GM19397 (cell line): ENCODE measurements around the gene TMEM69.
"Not testable (repeated sequence)": the region's sequence is repeated elsewhere in the genome, so short reads cannot be mapped to it uniquely, and the experiment has no call there.

ENCODE experiments used
- ATAC-seq: cut with Tn5 transposase; IDR thresholded peaks from one replicate; pipeline ENCODE4 v1.9.1; 2021; ENCODE audit warnings: mild to moderate bottlenecking, moderate library complexity; ENCODE audit not compliant: unreplicated experiment

The TMEM69 gene

DNA sequence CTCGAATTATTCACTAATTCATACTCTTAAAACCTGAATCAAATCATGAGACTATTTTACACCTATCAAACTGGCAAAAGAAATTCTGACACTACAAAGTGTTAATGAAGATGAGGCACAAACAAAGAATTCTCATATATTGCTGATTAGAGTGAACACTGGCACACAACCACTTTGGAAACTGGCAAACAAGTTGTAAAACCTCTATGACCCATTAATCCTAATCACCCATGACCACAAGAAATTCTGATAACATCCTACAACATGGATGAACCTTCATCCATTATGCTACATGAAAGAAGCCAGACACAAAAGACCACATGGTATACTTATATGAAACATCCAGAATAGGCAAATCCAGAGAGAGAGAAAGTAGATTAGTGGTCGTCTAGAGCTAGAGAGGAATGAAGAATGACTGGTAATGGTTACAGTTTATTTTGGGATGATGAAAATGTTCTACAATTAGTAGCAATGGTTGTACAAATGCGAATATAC, 10.2 kb upstream of the TMEM69 start:
- no peak for ATAC-seq

- no peak for ATAC-seq
Measured at GRCh38 chr1:45678489-45678888, 9.5 kb upstream of the TMEM69 start.

DNA sequence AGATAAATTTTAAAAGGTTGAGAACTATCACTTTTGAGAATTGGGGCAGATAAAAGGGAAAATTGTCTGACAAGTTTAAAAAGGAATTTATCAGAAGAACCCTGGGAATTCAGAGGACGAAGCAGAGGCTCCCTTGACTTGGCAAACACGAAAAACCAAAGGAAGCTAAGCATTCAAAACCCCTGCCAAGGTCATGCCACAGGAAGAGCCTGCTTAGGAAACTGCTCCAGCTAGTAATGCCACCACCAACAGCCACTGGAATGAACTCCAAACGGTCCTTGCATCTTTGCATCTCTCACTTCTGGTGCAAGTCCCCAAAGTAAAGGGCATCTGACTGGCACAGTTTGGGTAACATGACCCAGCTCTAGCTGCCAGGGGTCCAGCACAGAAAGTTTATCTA, 8.9 kb upstream of the TMEM69 start:
- no peak for ATAC-seq

DNA sequence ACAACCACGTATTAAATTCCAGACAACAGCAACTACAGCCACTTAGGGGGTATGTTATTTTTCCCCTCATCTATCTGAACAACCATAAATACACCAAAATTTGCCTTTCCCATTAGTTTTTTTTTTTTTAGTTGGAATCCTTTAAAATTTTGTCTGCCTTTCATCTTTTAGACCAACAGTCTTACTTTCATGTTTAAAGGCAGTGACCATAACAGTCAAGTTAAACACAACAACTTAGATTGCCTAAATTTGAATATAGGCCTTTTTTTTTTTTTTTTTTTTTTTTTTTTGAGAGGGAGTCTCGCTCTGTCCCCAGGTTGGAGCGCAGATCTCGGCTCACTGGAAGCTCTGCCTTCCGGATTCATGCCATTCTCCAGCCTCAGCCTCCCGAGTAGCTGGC, 5.0 kb upstream of the TMEM69 start:
- no peak for ATAC-seq

DNA sequence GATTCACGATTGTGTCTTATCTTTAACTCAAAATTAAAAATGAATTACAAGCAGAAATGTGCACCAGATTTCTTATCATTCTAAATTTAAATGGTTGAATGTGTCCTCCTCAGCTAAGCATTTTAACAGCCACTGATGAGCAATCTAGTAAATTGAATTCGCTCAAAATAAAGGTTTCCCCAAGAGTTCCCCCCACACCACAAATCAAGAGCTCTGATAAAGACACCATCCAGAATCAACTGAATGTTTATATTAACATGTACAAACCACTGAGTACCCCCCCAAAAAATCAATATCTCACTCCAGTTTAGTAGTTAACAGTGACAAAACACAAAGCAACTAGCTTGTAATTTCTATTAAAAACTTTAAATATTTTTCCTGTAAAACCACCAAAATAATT, 3.6 kb upstream of the TMEM69 start:
- no peak for ATAC-seq

DNA sequence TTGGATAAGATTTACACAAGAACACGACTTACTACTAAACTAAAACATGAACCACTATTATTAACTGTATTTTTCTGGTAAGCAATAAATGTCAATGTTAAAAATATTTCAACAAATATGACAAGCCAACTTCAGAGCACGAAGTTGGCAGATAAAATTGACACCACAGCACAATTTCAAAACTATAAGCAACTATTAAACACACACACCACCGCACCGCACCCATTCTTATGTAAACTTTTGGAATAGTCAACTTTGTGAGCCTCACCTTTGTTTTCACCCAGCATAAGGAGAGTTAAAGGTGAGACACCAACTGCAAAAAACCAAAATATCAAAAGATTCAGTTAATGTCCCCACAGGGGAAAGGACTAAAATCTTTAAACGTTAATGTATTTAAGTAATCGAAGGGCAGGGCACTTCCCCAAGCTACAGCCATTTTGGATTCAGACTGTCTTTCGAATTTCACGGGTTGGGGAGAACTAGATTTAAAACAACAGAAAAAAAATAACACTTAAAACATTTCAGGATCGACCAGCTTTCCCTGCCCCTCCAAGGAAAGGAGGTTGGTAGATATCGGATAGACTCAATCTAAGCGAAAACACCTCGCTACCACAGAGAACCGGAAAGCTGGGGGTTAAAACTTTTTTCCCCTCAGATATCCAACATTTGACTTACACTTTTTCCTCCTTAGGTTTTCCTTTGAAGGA, 2.5 kb upstream of the TMEM69 start:
- ATAC-seq, result no peak

- ATAC-seq, result peak; percentile 8
Measured at GRCh38 chr1:45686015-45686287, 2.0 kb upstream of the TMEM69 start.

GRCh38 chr1:45686288-45687013, 1.5 kb upstream of the TMEM69 start, which contains the start of gene GPBP1L1:
TSS of gene GPBP1L1 (minus strand) at chr1:45686533. CDS start at chr1:45659087, 27,446 bp downstream.
- ATAC-seq, result peak; percentile 53

DNA sequence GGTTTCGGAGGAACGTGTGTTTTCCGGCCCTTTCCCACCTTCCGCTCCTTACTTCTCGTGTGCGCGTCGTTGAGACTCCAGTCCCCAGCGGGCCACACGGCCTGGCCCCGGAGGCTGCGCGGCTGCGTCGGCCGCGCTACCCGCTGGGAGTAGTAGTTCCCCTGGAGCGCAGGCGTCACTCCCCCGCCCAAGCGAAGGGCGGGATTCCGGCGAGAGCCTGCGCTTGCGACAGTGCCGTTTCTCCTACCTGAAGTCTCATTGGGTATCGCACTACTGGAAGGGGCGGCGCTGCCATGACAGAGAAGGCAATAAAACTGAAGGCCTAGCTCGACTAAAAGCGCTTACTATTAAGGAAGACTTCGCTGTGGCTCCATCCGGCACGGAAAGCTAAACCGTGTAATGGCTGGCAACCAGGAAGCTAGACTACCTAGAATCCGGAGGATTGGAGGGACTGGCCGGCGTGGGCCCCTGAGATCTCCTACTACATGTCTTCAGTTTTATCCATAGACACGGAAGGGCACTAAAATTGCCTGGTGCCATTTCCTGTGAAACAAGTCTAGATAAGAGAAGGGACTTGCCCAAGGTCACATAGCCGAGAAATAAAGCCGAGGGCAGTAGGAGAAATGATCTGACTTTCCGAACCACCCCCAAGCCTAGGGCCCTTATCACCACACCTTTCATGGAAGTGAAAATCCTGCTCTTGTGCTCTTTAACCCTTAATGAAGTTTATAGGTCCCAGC, 797 bp upstream of the TMEM69 start:
- ATAC-seq, result peak; percentile 84

DNA sequence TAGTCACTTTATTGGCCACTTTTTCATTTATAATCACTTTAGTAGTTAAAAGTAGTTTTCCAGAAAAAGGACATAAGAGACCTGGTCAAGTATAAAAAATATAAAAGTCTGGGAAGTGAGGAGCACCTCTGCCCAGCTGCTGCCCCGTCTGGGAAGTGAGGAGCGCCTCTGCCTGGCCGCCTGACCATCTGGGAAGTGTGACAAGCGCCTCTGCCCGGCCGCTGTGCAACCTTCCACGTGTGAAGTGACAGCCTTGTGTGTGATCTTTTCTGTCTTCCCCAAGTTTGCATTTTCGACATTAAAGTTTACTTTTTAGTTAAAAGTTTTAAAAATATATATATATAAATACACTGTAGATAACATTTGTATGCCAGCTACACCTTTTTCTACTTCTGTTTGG, 5.8 kb downstream of the TMEM69 start:
- ATAC-seq, result not testable (repeated sequence)

- ATAC-seq, result no peak
Measured at GRCh38 chr1:45694823-45695222, 6.8 kb downstream of the TMEM69 start.

DNA sequence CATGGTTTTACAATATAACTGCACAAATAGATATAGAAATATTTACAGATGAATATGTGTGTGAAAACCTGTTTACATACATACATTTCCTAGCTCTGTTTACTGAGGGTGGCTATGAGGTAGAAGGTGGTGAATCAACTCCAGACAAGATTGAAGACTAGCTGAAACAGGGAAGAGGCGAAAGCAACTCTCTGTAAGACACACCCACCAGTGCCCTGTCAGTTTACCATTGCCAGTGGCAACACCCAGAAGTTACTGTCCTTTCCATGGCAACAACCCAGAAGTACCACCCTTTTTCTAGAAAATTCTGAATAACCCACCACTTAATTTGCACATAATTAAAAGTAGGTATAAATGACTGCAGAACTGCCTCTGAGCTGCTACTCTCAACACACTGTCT, 16.7 kb downstream of the TMEM69 start:
- no peak for ATAC-seq

DNA sequence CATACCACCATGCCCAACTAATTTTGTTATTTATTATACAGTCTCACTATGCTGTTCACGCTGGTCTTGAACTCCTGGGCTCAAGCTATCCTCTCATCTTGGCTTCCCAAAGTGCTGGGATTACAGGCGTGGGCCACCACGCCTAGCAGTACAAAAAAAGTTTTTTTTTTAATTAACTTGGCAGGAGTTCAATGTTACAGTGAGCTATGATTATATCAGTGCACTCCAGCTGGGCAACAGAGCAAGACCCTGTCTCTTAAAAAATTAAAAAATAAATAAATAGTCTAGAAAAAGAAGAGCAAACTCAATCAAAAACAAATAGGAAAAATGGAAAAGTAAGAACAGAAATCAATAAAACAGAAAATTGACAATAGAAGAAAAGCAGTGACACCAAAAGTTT, 25.7 kb downstream of the TMEM69 start:
- ATAC-seq, result no peak

GRCh38 chr1:45716700-45717099, 28.7 kb downstream of the TMEM69 start:
- ATAC-seq, result no peak

DNA sequence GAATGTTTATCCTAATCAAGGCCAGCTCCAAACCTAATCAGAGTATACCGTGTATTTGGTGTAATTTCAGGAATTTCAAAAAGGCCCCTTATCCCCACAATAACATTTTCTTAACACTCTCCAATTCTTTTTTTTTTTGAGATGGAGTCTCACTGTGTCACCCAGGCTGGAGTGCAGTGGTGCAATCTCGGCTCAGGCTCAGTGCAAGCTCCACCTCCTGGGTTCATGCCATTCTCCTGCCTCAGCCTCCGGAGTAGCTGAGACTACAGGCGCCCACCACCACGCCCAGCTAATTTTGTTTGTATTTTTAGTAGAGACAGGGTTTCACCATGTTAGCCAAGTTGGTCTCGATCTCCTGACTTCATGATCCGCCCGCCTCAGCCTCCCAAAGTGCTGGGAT, 29.4 kb downstream of the TMEM69 start:
- ATAC-seq, result not testable (repeated sequence)

GRCh38 chr1:45718289-45718688, 30.3 kb downstream of the TMEM69 start:
- no peak for ATAC-seq

- ATAC-seq, result no peak
Measured at GRCh38 chr1:45721207-45721606, 33.2 kb downstream of the TMEM69 start.

DNA sequence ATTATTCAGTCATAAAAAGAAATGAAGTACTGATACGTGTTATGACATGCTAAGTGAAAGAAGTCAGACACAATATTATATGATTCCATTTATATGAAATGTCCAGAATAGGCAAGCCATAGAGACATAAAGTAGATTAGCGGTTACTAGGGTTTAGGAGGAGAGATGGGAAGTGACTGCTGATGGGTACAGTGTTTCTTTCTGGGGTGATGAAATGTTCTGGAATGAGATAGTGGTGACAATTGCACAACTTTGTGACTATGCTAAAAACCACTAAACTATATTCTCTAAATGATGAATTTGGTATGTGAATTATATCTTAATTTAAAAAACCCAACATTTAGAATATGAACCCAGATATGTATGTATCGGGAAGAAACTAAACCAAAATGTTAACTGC, 34.8 kb downstream of the TMEM69 start:
- ATAC-seq, result no peak

DNA sequence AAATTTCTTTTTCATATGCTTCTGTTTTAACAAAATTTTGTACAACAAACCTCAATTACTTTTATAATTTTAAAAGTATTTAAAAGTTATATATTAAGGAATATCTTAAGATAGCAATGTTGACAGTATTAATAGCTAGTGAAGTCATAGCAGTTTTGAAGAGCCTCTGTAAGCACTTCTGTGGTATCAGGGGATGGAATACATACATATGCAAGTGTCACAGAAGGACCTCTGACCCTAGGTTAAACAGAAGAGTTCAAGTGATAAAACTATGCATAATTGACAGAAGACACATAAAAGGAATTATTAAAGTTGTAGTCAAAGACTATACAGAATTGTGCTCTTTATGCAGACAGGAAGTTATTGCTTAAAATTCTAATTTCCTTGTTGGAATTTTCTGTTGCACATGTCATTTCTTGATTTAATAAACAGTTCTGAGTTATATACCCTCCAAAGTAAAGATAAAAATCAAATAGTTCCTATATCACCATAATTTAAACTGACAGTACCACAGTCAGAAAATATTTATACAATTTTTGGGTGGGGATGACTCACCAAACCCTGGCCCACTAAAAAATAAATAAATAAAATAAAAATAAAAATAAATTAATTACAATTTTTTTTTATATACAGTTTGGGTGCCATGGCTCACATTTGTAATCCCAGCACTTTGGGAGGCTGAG, 35.4 kb downstream of the TMEM69 start:
- ATAC-seq, result no peak

DNA sequence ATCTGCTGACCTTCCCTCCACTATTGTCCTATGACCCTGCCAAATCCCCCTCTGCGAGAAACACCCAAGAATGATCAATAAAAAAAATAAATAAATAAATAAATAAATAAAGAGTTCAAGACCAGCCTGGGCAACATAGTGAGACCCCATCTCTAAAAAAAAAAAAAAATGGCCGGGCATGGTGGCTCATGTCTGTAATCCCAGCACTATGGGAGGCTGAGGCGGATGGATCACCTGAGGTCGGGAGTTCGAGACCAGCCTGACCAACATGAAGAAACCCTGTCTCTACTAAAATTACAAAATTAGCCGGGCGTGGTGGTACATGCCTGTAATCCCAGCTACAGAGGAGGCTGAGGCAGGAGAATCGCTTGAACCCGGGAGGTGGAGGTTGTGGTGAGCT, 38.0 kb downstream of the TMEM69 start:
- not testable (repeated sequence) for ATAC-seq

GRCh38 chr1:45730075-45730779, 42.2 kb downstream of the TMEM69 start:
- no peak for ATAC-seq
